Heart left ventricle (tissue), 16 donors: ENCODE data around the gene MAP3K5. TPM values are rescaled to one million over a fixed set of nuclear protein-coding genes. Genes with fewer than 3 reads are reported as not detected.

ENCODE experiments used
- ATAC-seq, 4 donors: fragments of 200-7000 bp; cut with Tn5 transposase; one replicate each; pipeline ENCODE4 v1.9.1; 2020 to 2022; ENCODE audit warnings: moderate library complexity in 4 of 4, mild to moderate bottlenecking in 3 of 4, moderate number of reproducible peaks in 1 of 4
- DNase-seq, 5 donors: peaks; one replicate each; pipeline ENCODE4 v3.0.0-alpha.2; 2020
- H3K27ac ChIP-seq, 12 donors: fragments of 200-600 bp; sonication (generic) in 4 of 12; one replicate each; pipeline versions ENCODE4 v1.5.0 to v1.8.0; 2016 to 2022; ENCODE audit warnings: mild to moderate bottlenecking in 2 of 12
- H3K27me3 ChIP-seq, 9 donors: fragments of 200-600 bp; sonication (generic) in 2 of 9; one replicate each; pipeline versions ENCODE4 v1.5.1 to v1.8.0; 2016 to 2022; ENCODE audit warnings: mild to moderate bottlenecking in 3 of 9
- H3K36me3 ChIP-seq, 9 donors: fragments of 200-600 bp; sonication (generic) in 2 of 9; one replicate each; pipeline versions ENCODE4 v1.5.0 to v1.8.0; 2018 to 2022; ENCODE audit warnings: mild to moderate bottlenecking in 2 of 9
- H3K4me1 ChIP-seq, 12 donors: fragments of 200-600 bp; sonication (generic) in 4 of 12; one replicate each; pipeline versions ENCODE4 v1.5.0 to v1.8.0; 2016 to 2022; ENCODE audit warnings: mild to moderate bottlenecking in 3 of 12
- H3K4me3 ChIP-seq, 12 donors: fragments of 200-600 bp; sonication (generic) in 4 of 12; one replicate each; pipeline versions ENCODE4 v1.5.0 to v1.8.0; 2017 to 2022; ENCODE audit warnings: mild to moderate bottlenecking in 9 of 12, moderate library complexity in 4 of 12
- H3K9me3 ChIP-seq, 12 donors: fragments of 200-600 bp; sonication (generic) in 4 of 12; one replicate each; pipeline versions ENCODE4 v1.5.0 to v1.8.0; 2016 to 2022; ENCODE audit warnings: mild to moderate bottlenecking in 1 of 12
- POLR2A ChIP-seq, 2 donors: fragments of 450-650 bp; IDR thresholded peaks; one replicate each; pipeline ENCODE4 v1.6.1; 2017; ENCODE audit warnings: antibody characterized with exemption in 2 of 2, mild to moderate bottlenecking in 2 of 2, moderate library complexity in 2 of 2
- WGBS, 4 donors: extraction: QIAGEN DNeasy Blood & Tissue Kit in 2 of 4; methylation state at CpG; one replicate each; pipeline versions ENCODE4 v1.1.5 to v1.1.7; 2013 to 2018; 5-methylcytosine and 5-hydroxymethylcytosine counted together
- intact Hi-C, 10 donors: fragments of 100-400 bp; cut with DNase I; formaldehyde crosslinking; loops; one replicate each; pipeline versions ENCODE4 v1.11.1 to v1.14.2; 2022
- polyA plus RNA-seq, 2 donors: library from polyadenylated mRNA; stranded (reverse); fragments of 200-250 nt; gene quantifications; one replicate each; pipeline ENCODE4 v1.2.3, GENCODE V29; 2013
- total RNA-seq, 9 donors: library from RNA; depleted of rRNA in 2 of 9; stranded (reverse); fragments of >200 nt in 2 of 9; fragmentation: NEBNext Ultra II Directional in 3 of 9; extraction: Animal tissue kit (Norgen Biotek cat#: 25700) in 3 of 9; gene quantifications; one replicate each; pipeline versions ENCODE4 v1.1.0 to v1.2.4, GENCODE V29; 2016 to 2023
- TF ChIP-seq, protein P1 (sequence below), 12 donors: fragments of 200-600 bp; sonication (generic) in 4 of 12; IDR thresholded peaks; one replicate each; pipeline versions ENCODE4 v1.5.0 to v1.8.0; 2018 to 2022; ENCODE audit warnings: antibody characterized with exemption in 12 of 12, mild to moderate bottlenecking in 5 of 12
- donor health status: ischemic (EF 13 %, LVEDD 7.1; RV severe dilation, severe dysfunction).
- donor health status: healthy with polysubstance abuse.
- donor health status: DM: no; HTN: yes; CAD: no.
- donor health status: DM: no; HTN: no; CAD: no.
- donor health status: ischemic (EF 25% LVEDD 6.9; RV normal size, moderate dysfunction).
- donor health status: ischemic (EF 25% LVEDD 5.7; RV mildly dilated, moderate dysfunction).
- donor health status: healthy.
- donor health status: DM: yes; HTN: yes; CAD: no.
- donor health status: ischemic (EF 35%, LVEDD 5.7; RV mildly dilated, moderate dysfunction).
- donor health status: nonischemic (EF 11% LVEDD 7.7; RV severe dilation, severe dysfunction).
- donor health status: DM: yes; HTN: yes; CAD: no.
- donor health status: PGD.
- donor health status: ischemic (EF 29% LVEDD 5.4; RV normal size, mild dysfunction).
- donor health status: nonischemic (EF 23%, LVEDD 6.1; RV moderate dilation, normal function).

The MAP3K5 gene
- total and polyA plus RNA-seq, 11 donors = 7.1 to 34.1 (median 27.8) TPM

DNA sequence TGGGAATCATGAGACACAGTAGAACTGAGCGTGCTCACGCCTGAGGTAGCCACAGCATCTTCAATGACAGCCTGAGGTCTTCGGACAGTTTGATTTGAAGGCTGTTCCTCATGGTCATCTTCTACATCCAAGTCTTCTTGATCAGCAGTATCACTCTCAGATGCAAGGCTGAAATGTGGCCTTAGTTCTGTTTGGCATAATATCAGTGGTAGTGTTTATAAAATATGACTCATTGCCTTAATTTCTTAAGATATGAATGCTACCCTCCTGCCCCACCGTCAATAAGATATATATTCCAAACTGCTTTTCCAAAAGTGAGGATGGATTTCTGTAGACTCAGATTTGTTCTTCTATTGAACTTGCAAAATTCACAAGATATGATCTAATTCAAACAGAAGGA, 224.6 kb downstream of the MAP3K5 start:
- H3K27ac ChIP-seq = no peak overlapping the region
- intact Hi-C loops = no loop called here
- 90 to 96% (median 94%) methylated on average over 4 of the region's 4 CpGs for WGBS, 4 donors
- ATAC-seq (no peak), DNase-seq (no peak)
- H3K9me3 ChIP-seq = peaks cover 0 to 11% (median 2%) of the 10 kb centered on the region in 12 donors
- no peaks in the 10 kb centered on the region for H3K27me3 ChIP-seq
- H3K36me3 ChIP-seq = peaks cover 0 to 56% (median 21%) of the 10 kb centered on the region in 9 donors
- TF ChIP-seq, protein P1, sequence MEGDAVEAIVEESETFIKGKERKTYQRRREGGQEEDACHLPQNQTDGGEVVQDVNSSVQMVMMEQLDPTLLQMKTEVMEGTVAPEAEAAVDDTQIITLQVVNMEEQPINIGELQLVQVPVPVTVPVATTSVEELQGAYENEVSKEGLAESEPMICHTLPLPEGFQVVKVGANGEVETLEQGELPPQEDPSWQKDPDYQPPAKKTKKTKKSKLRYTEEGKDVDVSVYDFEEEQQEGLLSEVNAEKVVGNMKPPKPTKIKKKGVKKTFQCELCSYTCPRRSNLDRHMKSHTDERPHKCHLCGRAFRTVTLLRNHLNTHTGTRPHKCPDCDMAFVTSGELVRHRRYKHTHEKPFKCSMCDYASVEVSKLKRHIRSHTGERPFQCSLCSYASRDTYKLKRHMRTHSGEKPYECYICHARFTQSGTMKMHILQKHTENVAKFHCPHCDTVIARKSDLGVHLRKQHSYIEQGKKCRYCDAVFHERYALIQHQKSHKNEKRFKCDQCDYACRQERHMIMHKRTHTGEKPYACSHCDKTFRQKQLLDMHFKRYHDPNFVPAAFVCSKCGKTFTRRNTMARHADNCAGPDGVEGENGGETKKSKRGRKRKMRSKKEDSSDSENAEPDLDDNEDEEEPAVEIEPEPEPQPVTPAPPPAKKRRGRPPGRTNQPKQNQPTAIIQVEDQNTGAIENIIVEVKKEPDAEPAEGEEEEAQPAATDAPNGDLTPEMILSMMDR (IDR thresholded peaks at IDR 0.05) = no peak
- no peak for TF ChIP-seq POLR2A (IDR thresholded peaks at IDR 0.05)
- no peak overlapping the region for H3K4me3 ChIP-seq
- H3K4me1 ChIP-seq = peaks cover 0 to 7% (median 0%) of the 10 kb centered on the region in 12 donors

DNA sequence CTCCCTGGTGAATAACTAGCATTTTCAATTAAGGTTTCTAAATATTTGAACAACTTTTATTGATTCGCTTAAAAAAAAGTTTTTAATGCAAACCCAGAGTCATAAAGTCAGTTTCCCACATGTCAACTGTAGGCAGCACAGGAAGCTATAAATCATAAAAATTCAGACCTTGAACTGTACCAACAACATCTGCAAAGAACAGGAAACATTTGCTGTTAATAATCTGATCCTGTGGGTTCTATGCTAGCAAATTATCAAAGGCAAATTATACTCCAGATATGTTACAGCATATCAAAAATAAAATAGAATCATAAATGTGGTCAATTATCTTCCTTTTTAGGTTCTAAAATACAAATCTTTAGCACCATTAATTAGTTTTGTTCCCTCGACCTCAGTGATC, 225.4 kb downstream of the MAP3K5 start:
- intact Hi-C loops = no loop called here
- H3K9me3 ChIP-seq = peaks cover 0 to 11% (median 2%) of the 10 kb centered on the region in 12 donors

DNA sequence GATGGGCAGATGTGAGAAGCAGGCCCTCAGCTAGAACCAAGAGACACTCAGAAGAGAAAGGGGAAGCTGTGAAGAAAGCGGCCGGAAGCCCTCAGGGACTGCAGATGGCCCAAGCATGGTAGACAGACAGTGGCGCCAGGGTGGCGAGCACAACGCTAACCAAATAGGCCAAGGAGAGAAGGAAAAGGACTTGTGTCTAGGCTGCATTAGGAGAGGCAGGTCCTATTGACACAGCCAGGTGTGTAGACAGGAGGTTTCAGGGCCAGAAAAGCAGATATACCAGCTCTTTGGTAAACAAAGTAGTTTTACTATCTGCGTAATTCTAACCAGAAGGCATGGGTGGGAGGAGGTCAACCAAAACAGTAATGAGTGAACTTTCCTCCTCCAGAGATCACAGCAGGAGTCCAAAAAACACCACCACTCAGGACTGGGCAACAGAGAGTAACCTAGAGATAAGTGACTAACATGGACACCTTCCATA, 226.2 kb downstream of the MAP3K5 start:
- peaks cover 0 to 67% (median 29%) of the 10 kb centered on the region in 9 donors for H3K36me3 ChIP-seq
- WGBS, 4 donors = 86 to 91% (median 89%) methylated on average over 6 of the region's 6 CpGs
- ATAC-seq = peak in 2 of 4 donors; percentile 24 to 50
- H3K27ac ChIP-seq = no peak overlapping the region
- no peak for TF ChIP-seq POLR2A (IDR thresholded peaks at IDR 0.05)
- TF ChIP-seq, protein P1 (IDR thresholded peaks at IDR 0.05) = no peak
- no peaks in the 10 kb centered on the region for H3K27me3 ChIP-seq
- peak in 3 of 5 donors; percentile 26 to 39 (median 29) for DNase-seq
- intact Hi-C loops = no loop called here
- H3K9me3 ChIP-seq = peaks cover 0 to 4% (median 0%) of the 10 kb centered on the region in 12 donors
- H3K4me1 ChIP-seq = peaks cover 0 to 7% (median 0%) of the 10 kb centered on the region in 12 donors
- H3K4me3 ChIP-seq = no peak overlapping the region

More for the DNA sequence above, 225.4 kb downstream of the MAP3K5 start:
- 69 to 79% (median 78%) methylated on average over 2 of the region's 2 CpGs for WGBS, 4 donors
- H3K36me3 ChIP-seq = peaks cover 0 to 58% (median 21%) of the 10 kb centered on the region in 9 donors
- no peak overlapping the region for H3K4me3 ChIP-seq
- DNase-seq (no peak), ATAC-seq (no peak)
- H3K27me3 ChIP-seq = no peaks in the 10 kb centered on the region
- no peak for TF ChIP-seq POLR2A (IDR thresholded peaks at IDR 0.05)
- TF ChIP-seq, protein P1 (IDR thresholded peaks at IDR 0.05) = no peak
- no peak overlapping the region for H3K27ac ChIP-seq
- peaks cover 0 to 7% (median 0%) of the 10 kb centered on the region in 12 donors for H3K4me1 ChIP-seq

DNA sequence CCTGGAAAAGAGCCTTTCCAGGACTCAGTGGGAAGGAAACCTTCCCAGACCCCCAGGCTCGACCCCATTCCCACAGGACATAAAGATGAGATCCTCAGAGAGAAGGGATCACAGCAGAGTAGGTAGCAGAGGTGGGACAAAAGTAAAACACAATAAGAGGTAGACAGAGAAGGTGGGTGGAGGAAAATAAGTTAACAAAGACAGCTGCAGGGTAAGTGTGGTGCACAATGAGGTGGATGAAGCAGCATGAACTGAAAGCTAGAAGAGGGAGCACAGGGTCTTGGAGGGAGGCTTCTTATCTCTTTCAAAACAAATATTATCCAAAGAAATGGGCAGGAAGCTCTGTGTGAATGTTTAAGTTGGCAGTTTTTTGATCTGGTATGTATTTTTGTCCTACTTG, 228.1 kb downstream of the MAP3K5 start:
- 53 to 70% (median 59%) methylated on average over 1 of the region's 1 CpG for WGBS, 4 donors
- H3K4me1 ChIP-seq = peaks cover 0 to 7% (median 0%) of the 10 kb centered on the region in 12 donors
- no peaks in the 10 kb centered on the region for H3K9me3 ChIP-seq
- ATAC-seq = no peak
- peaks cover 0 to 85% (median 38%) of the 10 kb centered on the region in 9 donors for H3K36me3 ChIP-seq
- intact Hi-C loops = no loop called here
- H3K27me3 ChIP-seq = no peaks in the 10 kb centered on the region
- DNase-seq = no peak
- H3K4me3 ChIP-seq = no peak overlapping the region
- H3K27ac ChIP-seq = no peak overlapping the region
- TF ChIP-seq, protein P1 (IDR thresholded peaks at IDR 0.05) = no peak
- no peak for TF ChIP-seq POLR2A (IDR thresholded peaks at IDR 0.05)
